Glutamatergic neuron (in vitro differentiated cells): ENCODE data around the gene PIGQ. TPM values are rescaled to one million over a fixed set of nuclear protein-coding genes. Genes with fewer than 3 reads are reported as not detected.

ENCODE experiments used
- DNase-seq: peaks from one replicate; pipeline ENCODE4 v3.0.0; 2022
- H3K27ac Mint-ChIP-seq: one replicate; pipeline ENCODE4 v1.8.0; 2020; ENCODE audit warnings: mild to moderate bottlenecking, mixed read lengths, inconsistent platforms; ENCODE audit not compliant: unreplicated experiment
- H3K27me3 Mint-ChIP-seq: one replicate; pipeline ENCODE4 v1.8.0; 2020; ENCODE audit warnings: mild to moderate bottlenecking, moderate library complexity, mixed read lengths, inconsistent platforms; ENCODE audit not compliant: unreplicated experiment
- H3K36me3 Mint-ChIP-seq: one replicate; pipeline ENCODE4 v1.8.0; 2020; ENCODE audit warnings: mild to moderate bottlenecking, mixed read lengths, inconsistent platforms; ENCODE audit not compliant: unreplicated experiment
- H3K4me1 Mint-ChIP-seq: one replicate; pipeline ENCODE4 v1.8.0; 2020; ENCODE audit warnings: mild to moderate bottlenecking, low read depth, mixed read lengths, inconsistent platforms; ENCODE audit not compliant: unreplicated experiment
- H3K4me3 Mint-ChIP-seq: one replicate; pipeline ENCODE4 v1.8.0; 2020; ENCODE audit warnings: mild to moderate bottlenecking, mixed read lengths, inconsistent platforms; ENCODE audit not compliant: unreplicated experiment
- H3K9me3 Mint-ChIP-seq: one replicate; pipeline ENCODE4 v1.8.0; 2020; ENCODE audit warnings: mild to moderate bottlenecking, moderate library complexity, mixed read lengths, inconsistent platforms; ENCODE audit not compliant: unreplicated experiment
- CTCF ChIP-seq: fragments of 200-600 bp; sonication (generic); IDR thresholded peaks from one replicate; pipeline ENCODE4 v1.5.0; 2021; ENCODE audit not compliant: partially characterized antibody, unreplicated experiment
- total RNA-seq: library from RNA; stranded (reverse); fragmentation: NEBNext Ultra II Directional; extraction: Animal tissue kit (Norgen Biotek cat#: 25700); gene quantifications from one replicate; pipeline ENCODE4 v1.2.1, GENCODE V29; 2021; ENCODE audit not compliant: unreplicated experiment

The PIGQ gene
- total RNA-seq, 1 donor from 2014 or later = 85.0 TPM

- Mint-ChIP-seq H3K4me1 (peaks cover 12% of the 10 kb centered on the region), H3K4me3 (no peak overlapping the region), H3K27me3 (peaks cover 20% of the 10 kb centered on the region), H3K27ac (peak overlapping the region; percentile 99), H3K9me3 (peaks cover 14% of the 10 kb centered on the region), H3K36me3 (no peaks in the 10 kb centered on the region)
- no peak for TF ChIP-seq CTCF
- peak; percentile 63 for DNase-seq
Observed at GRCh38 chr16:630249-630814, 60.6 kb downstream of the PIGQ start.

- TF ChIP-seq CTCF = no peak
- peak; percentile 71 for DNase-seq
- Mint-ChIP-seq H3K4me1 (peaks cover 12% of the 10 kb centered on the region), H3K27ac (peak within 1 kb of the TSS; percentile 99), H3K4me3 (peak within 1 kb of the TSS; percentile 74), H3K9me3 (peaks cover 14% of the 10 kb centered on the region), H3K36me3 (no peaks in the 10 kb centered on the region), H3K27me3 (peaks cover 20% of the 10 kb centered on the region)
Observed at GRCh38 chr16:630815-631405, 61.1 kb downstream of the PIGQ start, which contains the start of gene WFIKKN1. WFIKKN1 (plus strand) TSS chr16:630985; CDS start chr16:631254, 269 bp downstream.

- H3K36me3 Mint-ChIP-seq = no peaks in the 10 kb centered on the region
- H3K9me3 Mint-ChIP-seq = peaks cover 17% of the 10 kb centered on the region
- TF ChIP-seq CTCF = no peak
- H3K27me3 Mint-ChIP-seq = peaks cover 24% of the 10 kb centered on the region
- peak overlapping the region; percentile 68 for H3K4me3 Mint-ChIP-seq
- DNase-seq = no peak
- peaks cover 12% of the 10 kb centered on the region for H3K4me1 Mint-ChIP-seq
- H3K27ac Mint-ChIP-seq = peak overlapping the region; percentile 62
Observed at GRCh38 chr16:631808-632358, 62.1 kb downstream of the PIGQ start.

- Mint-ChIP-seq H3K4me1 (peaks cover 11% of the 10 kb centered on the region), H3K4me3 (no peak overlapping the region)
Observed at GRCh38 chr16:632486-633335, 62.9 kb downstream of the PIGQ start.

More at GRCh38 chr16:632486-633335, 62.9 kb downstream of the PIGQ start:
- TF ChIP-seq CTCF = no peak
- no peaks in the 10 kb centered on the region for H3K36me3 Mint-ChIP-seq
- no peak overlapping the region for H3K27ac Mint-ChIP-seq
- peak; percentile 12 for DNase-seq
- H3K9me3 Mint-ChIP-seq = peaks cover 17% of the 10 kb centered on the region
- peaks cover 22% of the 10 kb centered on the region for H3K27me3 Mint-ChIP-seq
